ENCODE data around the gene PGLYRP3. TPM values are rescaled to one million over a fixed set of nuclear protein-coding genes. Genes with fewer than 3 reads are reported as not detected.

The PGLYRP3 gene
- total and polyA plus RNA-seq, 9 of the 15 experiments (the other 6 are each of a cell fraction or from before 2014, with no cell fraction given) = not detected

- TF ChIP-seq ZBTB5 (IDR thresholded peaks at IDR 0.05) (no peak), ZBED1 (IDR thresholded peaks at IDR 0.05) (peak; percentile 95), MCM5 (IDR thresholded peaks at IDR 0.05; ENCODE audit: low read depth) (no peak), BDP1 (IDR thresholded peaks at IDR 0.05; ENCODE audit: insufficient read depth, insufficient read length) (no peak), ELF4 (CRISPR knock-in tag; IDR thresholded peaks at IDR 0.05) (peak; percentile 92), SFPQ (IDR thresholded peaks at IDR 0.05; ENCODE audit: low read depth, low read length) (no peak), NBN (IDR thresholded peaks at IDR 0.05; ENCODE audit: low read depth) (peak; percentile 97), USF1 (CRISPR knock-in tag; IDR thresholded peaks at IDR 0.05) (no peak), SAFB (IDR thresholded peaks at IDR 0.05; ENCODE audit: borderline replicate concordance, low read depth, low read length) (no peak), NR2C1 (IDR thresholded peaks at IDR 0.05) (no peak; the same call in 1 of the 2 replicates), NR2C1 (tag; IDR thresholded peaks at IDR 0.05) (peak; percentile 73; the same call in 1 of the 2 replicates), DIDO1 (tag; IDR thresholded peaks at IDR 0.05; ENCODE audit: low read depth) (no peak), FOXO4 (CRISPR knock-in tag; IDR thresholded peaks at IDR 0.05) (no peak), CREBBP (IDR thresholded peaks at IDR 0.05; ENCODE audit: low read depth, low read length) (no peak), SMAD2 (IDR thresholded peaks at IDR 0.05; ENCODE audit: low read depth, low read length) (no peak), POLR3A (IDR thresholded peaks at IDR 0.05; ENCODE audit: borderline replicate concordance, extremely low read depth, insufficient read depth, insufficient read length) (no peak), HINFP (tag; conservative IDR thresholded peaks at IDR 0.05; ENCODE audit: low read depth) (peak; percentile 76)
Observed at GRCh38 chr1:153343811-153344717, 31.3 kb upstream of the PGLYRP3 start (continued).

Measured in K562 (cell line).